GM19397 (cell line): ENCODE measurements around the gene PSIP1.
"Not testable (repeated sequence)": the region's sequence is repeated elsewhere in the genome, so short reads cannot be mapped to it uniquely, and the experiment has no call there.

Experiments
- ATAC-seq: cut with Tn5 transposase; IDR thresholded peaks from one replicate; pipeline ENCODE4 v1.9.1; 2021; ENCODE audit warnings: mild to moderate bottlenecking, moderate library complexity; ENCODE audit not compliant: unreplicated experiment

The PSIP1 gene

GRCh38 chr9:15505921-15506320 lies 4.8 kb downstream of the PSIP1 start:
- ATAC-seq: no peak

DNA sequence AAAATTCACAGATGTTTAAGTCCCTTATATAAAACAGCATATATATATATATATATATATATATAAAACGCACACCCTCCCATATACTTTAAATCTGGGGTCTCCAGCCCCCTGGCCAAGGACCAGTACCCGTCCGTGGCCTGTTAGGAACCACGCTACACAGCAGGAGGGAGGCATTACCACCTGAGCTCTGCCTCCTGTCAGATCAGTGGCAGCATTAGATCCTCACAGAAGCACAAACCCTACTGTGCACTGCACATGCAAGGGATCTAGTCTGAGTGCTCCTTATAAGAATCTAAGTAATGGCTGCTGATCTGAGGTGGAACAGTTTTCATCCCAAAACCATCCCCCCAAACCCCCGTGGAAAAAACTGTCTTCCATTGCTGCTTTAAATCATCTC lies 9.0 kb downstream of the PSIP1 start:
- ATAC-seq: no peak

GRCh38 chr9:15501179-15501578 lies 9.6 kb downstream of the PSIP1 start:
- ATAC-seq: no peak

DNA sequence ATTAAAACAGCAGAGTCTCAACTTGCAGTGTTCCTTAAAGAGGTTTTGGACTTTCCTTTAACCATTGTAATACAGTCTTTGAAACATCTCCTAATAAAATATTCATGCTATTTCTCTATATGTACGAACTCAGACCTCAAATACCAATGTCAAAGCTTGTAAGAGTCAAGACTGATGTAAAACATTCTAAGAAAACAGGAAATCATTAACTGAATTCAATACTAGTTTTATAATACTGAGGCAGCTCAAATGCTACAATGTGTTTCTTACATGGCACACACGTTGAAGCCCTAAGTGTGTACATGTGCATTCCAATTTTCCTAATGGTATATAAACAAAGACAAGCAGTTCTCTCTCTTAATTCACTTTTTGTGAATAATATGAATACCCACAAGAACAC lies 11.6 kb downstream of the PSIP1 start:
- no peak for ATAC-seq

DNA sequence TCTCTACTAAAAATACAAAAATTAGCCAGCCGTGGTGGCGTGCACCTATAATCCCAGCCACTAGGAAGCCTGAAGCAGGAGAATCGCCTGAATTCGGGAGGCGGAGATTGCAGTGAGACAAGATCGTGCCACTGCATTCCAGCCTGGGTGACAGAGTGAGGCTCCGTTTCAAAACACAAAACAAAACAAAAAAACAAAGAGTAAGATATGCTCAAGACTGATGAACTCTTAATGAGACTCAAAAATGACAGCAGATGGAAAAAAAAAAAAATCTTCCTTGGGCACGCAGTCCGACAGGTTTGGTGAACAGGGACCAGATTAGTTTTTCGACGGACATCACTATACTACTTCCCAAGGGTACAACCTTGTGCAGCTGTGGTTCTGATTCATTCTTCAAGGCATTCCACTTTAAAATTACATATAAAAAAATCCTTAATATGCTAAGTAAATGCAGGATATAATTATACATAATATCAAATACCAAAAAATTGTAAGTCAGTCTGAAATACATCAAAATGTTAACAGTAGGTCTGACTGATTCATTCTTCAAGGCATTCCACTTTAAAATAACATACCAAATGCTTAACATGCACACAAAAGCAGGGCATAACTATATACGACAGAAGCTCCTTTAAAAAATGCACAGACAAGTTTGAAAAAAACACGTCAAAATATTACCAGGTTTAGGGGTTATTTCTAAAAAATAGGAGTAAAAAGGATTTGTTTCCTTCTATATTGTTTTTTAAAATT lies 12.3 kb downstream of the PSIP1 start:
- no peak for ATAC-seq

- no peak for ATAC-seq
Measured at GRCh38 chr9:15492485-15493150, 18.2 kb downstream of the PSIP1 start.

GRCh38 chr9:15491950-15492349 lies 18.8 kb downstream of the PSIP1 start:
- ATAC-seq: no peak

GRCh38 chr9:15485836-15486666 lies 24.7 kb downstream of the PSIP1 start:
- ATAC-seq: no peak

- no peak for ATAC-seq
Measured at GRCh38 chr9:15484802-15485201, 26.0 kb downstream of the PSIP1 start.

- no peak for ATAC-seq
Measured at GRCh38 chr9:15482146-15482545, 28.6 kb downstream of the PSIP1 start.

DNA sequence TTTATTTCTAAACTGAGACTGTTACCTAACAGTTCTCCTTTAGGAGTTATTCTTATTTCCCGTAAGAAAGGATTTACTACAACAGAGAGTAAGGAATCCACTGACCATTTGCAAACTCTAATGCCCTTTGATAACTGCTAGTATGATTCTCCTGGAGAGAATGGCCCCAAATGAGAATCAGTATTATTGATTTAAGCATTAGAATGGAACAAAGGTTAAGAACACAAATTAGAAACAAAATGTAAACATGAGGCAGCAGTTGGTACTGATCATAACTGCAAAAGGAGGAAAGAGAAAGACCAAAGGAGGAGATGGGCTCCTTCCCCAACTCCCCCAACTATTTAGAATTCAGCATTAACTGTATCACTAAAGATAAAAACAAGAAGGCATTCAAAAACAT lies 30.7 kb downstream of the PSIP1 start:
- ATAC-seq: no peak

GRCh38 chr9:15475923-15476536 lies 34.7 kb downstream of the PSIP1 start:
- no peak for ATAC-seq

DNA sequence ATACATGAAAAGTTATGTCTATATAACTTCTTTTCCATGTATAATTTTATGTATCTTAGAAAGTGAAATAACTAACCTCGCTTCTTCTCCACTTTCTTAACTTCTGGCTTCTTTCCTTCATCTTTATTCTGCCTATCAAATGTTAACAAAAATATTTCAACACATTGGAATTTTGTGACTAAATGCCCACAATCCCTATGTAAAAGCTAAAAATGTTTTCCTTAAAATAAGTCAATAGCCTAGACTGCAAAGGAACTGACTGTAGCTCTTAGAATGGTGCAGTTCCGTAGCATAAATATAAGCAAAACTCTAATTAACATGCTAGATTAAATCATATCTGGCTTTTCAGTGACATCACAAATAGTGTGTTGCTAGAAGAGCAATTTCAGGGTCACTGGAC lies 40.9 kb downstream of the PSIP1 start:
- ATAC-seq: no peak

DNA sequence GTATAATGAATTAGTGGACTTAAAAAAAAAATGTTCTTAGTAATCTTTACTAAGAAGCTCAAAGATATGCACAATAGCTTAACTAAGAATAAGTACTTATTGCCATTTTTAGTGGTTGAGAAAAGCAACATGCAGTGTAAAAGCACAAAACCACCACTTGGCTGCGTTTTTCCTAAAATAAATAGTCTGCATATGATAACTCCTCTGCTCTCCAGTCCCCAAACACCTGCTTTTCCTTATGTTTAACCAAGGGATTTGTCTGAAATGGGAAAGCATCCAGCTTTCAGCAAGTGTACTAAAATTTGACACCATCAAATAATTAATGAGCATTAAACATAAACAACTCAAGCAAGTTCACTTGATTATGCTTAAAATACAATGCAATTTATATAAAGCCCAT lies 41.4 kb downstream of the PSIP1 start:
- no peak for ATAC-seq

DNA sequence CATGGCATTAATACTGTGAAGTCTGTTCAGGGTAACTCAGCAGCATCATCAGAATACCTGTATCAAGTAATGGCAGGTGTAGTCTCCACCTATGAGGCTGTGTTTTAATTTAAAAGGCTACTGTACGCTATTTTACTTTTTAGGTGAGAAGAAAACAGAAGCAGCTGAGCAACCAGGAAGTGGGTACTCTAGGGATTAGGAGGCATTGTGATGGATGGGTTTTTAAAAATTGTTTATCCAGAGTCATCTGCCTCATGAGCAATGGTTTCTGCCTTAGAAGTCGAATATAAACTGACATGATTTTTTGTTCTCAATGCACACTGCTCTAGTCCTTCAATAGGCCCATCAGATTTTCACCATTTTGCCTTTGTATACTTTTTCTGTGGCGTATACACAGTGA lies 42.6 kb downstream of the PSIP1 start:
- ATAC-seq: no peak

DNA sequence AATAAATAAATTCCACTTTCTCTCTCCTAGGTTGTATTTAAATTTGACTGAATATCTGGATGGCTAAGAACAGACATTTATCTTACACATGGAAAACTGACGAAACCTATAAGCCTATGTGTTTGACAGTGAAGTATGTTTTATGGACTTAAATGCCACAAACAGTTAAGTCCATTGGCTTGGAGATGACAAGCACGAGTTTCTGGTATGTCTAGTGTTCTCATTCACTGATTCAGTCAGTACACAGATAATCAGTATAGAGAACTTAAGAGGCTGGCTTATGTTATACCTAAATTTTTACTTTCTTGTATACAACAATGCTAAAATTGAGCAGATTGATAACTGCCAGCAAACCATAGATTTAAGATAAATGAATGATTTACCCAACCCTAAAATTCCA lies 49.2 kb downstream of the PSIP1 start:
- ATAC-seq: no peak

DNA sequence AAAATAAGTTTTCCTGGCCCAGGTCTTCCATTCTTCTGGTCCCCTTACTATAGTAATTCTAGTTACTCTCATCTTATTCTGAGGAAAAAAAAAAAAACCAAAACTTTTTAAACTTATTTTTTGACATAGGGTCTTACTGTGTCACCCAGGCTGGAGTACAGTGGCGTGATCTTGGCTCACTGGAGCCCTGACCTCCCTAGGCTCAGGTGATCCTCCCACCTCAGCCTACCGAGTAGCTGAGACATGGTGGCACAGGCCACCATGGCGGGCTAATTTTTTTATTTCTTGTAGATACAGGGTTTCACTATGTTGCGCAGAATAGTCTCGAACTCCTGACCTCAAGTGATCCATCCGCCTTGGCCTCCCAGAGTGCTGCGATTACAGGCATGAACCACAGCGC lies 49.7 kb downstream of the PSIP1 start:
- ATAC-seq: no peak

- ATAC-seq: no peak
Measured at GRCh38 chr9:15453956-15454355, 56.8 kb downstream of the PSIP1 start.

DNA sequence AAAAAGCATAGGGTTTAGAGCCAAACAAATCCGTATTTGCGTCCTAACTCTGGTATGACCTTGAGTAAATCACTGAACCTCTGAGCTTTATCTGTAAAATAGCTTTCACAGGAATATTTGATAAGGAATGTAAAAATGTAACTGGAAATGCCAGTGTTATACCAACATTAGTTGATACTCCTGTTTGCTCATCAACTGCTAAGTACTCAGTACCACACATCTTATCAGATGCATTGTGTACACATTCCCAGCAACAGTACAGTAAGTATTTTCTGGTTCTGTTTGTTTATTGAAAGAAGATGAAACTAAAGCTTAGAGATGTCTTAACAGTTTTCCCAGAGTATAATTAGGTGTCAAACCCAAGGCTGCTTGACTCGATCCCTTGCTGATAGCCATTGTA lies 66.6 kb downstream of the PSIP1 start:
- ATAC-seq: no peak

GRCh38 chr9:15442264-15442663 lies 68.5 kb downstream of the PSIP1 start:
- not testable (repeated sequence) for ATAC-seq

GRCh38 chr9:15441841-15442240 lies 68.9 kb downstream of the PSIP1 start:
- not testable (repeated sequence) for ATAC-seq
